Bronchial epithelial cell (primary cell): ENCODE results near the gene RPL7A. TPM values are rescaled to one million over a fixed set of nuclear protein-coding genes. Genes with fewer than 3 reads are reported as not detected.
"Not testable (repeated sequence)": the region's sequence is repeated elsewhere in the genome, so short reads cannot be mapped to it uniquely, and the experiment has no call there.

Experiments
- DNase-seq: peaks from one replicate; pipeline ENCODE4 v3.0.0-alpha.2; 2010; ENCODE audit warnings: low read depth
- FAIRE-seq: peaks from 2 replicates; lab custom pipeline; 2011; peaks lifted over from hg19 to GRCh38; lab: Jason Lieb, UNC
- H3K27me3 ChIP-seq: 2 replicates; pipeline ENCODE4 v1.5.1; 2011; ENCODE audit warnings: low read length; ENCODE audit not compliant: control insufficient read depth, insufficient read depth
- H3K36me3 ChIP-seq: 2 replicates; pipeline ENCODE4 v1.5.1; 2011; ENCODE audit warnings: low read length; ENCODE audit not compliant: control insufficient read depth, insufficient read depth
- H3K4me3 ChIP-seq: 2 replicates; pipeline ENCODE4 v1.5.1; 2011; ENCODE audit warnings: mild to moderate bottlenecking, low read depth, low read length, control low read depth
- total RNA-seq: library from RNA; depleted of rRNA; stranded (reverse); fragments of >200 nt; gene quantifications from 2 replicates; pipeline ENCODE4 v1.2.1, GENCODE V29; 2014
- TF ChIP-seq, protein P1 (sequence below): IDR thresholded peaks from 2 replicates; pipeline ENCODE4 v1.5.1; 2011; ENCODE audit warnings: mild to moderate bottlenecking, moderate library complexity, low read length, control low read depth, inconsistent platforms; ENCODE audit not compliant: insufficient read depth, severe bottlenecking

The RPL7A gene
- total RNA-seq, 1 donor from 2014 or later = 3,023 TPM

DNA sequence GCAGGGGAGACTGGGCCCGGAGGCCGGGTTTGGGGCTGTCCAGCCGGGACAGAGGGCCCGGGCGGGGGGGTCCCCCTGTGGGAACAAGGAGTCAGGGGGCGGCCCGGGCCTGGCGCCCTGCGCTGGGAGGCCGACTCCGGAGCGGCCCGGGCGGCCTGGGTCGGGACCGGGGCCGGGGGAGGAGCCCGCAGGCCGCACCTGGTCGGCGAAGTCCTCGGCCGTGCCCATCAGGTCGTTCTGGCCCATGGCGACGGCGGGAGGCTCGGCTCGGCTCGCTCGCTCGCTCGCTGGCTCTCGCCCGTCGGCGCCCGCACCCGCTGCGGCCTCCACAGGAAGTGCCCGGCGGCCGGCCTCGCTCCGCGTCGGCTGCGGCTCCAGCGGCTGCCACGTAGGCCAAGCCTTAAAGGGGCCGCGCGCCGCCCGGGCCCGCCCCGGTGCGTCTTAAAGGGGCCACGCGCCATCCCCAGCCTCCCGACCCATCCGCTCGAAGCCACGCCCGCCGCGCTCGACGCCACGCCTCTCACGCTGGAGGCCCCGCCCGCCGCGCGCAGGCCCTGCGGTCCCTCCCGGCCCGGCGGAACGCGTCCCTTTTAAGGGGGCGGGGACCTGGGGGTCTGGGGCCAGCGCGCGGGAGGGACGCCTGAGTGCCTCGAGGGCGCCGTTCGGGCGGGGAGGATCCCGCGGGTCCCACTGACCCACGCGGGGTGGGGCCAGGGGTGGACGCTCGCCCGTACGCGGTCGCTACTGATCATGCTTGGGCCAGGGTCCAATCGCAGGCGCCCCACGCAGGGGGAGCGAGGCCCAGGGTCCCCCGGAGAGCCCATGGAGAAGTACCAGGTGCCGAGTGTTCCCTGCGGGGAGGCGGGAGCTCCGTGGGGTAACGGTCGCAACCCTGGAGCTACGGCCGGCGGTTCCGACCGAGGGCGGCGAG, 28.0 kb downstream of the RPL7A start, which contains the start of the genes STKLD1 and SURF4:
TSS of gene STKLD1 (plus strand) at position 643 of the 931 bp plus-strand sequence. CDS start at position 751, 108 bp downstream.
TSS of gene SURF4 (minus strand) at position 337 of the 931 bp plus-strand sequence. CDS start at position 246, 91 bp downstream.
- no peaks in the 10 kb centered on the region for H3K27me3 ChIP-seq
- FAIRE-seq (no peak), DNase-seq (peak; percentile 84)
- H3K36me3 ChIP-seq = peaks cover 6% of the 10 kb centered on the region
- TF ChIP-seq, protein P1, sequence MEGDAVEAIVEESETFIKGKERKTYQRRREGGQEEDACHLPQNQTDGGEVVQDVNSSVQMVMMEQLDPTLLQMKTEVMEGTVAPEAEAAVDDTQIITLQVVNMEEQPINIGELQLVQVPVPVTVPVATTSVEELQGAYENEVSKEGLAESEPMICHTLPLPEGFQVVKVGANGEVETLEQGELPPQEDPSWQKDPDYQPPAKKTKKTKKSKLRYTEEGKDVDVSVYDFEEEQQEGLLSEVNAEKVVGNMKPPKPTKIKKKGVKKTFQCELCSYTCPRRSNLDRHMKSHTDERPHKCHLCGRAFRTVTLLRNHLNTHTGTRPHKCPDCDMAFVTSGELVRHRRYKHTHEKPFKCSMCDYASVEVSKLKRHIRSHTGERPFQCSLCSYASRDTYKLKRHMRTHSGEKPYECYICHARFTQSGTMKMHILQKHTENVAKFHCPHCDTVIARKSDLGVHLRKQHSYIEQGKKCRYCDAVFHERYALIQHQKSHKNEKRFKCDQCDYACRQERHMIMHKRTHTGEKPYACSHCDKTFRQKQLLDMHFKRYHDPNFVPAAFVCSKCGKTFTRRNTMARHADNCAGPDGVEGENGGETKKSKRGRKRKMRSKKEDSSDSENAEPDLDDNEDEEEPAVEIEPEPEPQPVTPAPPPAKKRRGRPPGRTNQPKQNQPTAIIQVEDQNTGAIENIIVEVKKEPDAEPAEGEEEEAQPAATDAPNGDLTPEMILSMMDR = no peak
- peak within 1 kb of the TSS; percentile 66 for H3K4me3 ChIP-seq

DNA sequence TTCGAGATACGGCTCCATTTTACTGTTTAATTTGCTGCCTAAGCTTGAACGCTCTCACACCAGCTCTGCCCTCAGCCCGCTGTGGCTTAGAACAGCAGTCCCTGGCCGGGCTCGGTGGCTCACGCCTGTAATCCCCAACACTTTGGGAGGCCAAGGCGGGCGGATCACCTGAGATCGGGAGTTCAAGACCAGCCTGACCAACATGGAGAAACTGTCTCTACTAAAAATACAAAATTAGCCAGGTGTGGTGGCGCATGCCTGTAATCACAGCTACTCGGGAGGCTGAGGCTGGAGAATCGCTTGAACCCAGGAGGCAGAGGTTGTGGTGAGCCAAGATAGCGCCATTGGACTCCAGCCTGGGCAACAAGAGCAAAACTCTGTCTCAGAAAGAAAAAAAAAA, 29.3 kb downstream of the RPL7A start:
- not testable (repeated sequence) for H3K4me3 ChIP-seq, FAIRE-seq, H3K27me3 ChIP-seq, H3K36me3 ChIP-seq, DNase-seq

DNA sequence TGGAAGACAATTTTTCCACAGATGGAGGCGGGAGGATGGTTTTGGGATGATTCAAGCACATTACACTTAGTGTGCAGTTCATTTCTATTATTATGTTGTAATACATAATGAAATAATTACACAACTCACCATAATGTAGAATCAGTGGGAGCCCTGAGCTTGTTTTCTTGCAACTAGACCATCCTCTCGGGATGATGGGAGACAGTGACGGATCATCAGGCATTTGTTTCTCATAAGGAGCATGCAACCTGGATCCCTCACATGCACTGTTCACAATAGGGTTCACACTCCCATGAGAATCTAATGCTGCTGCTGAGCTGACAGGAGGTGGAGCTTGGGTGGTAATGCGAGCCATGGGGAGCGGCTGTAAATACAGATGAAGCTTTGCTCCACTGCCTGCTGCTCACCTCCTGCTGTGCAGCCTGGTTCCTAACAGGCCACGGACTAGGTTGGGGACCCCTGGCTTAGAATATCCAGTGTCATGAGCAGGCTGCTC, 29.8 kb downstream of the RPL7A start:
- DNase-seq (no peak), FAIRE-seq (no peak)
- TF ChIP-seq, protein P1 = no peak
- peaks cover 2% of the 10 kb centered on the region for H3K36me3 ChIP-seq
- H3K4me3 ChIP-seq = no peak overlapping the region
- no peaks in the 10 kb centered on the region for H3K27me3 ChIP-seq

DNA sequence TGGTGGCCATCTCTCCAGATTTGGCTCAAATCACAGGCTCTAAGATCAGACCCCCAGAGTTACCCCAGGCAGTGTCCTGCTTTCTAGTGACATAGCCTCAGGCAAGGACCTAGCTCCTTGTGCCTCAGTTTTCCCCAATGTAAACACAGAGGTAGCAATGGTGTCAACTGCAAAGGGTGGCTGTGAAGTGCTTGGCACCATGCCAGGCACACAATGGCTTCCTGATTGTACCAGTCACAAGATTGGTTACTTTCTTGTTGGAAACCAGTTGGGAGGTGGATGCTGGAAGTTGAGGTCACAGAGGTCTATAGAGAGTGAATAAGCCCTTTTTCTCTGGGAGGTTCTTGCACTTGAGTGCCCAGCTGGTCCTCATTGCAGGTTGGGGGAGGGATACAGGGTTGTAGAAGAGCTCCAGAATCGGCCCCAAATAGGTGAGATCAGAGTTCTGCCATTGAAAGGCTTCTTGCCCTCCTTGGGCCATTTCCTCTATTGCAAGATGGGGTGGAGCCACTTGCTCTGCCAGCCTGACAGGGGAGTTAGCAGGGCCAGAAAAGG, 30.5 kb downstream of the RPL7A start:
- H3K27me3 ChIP-seq = no peaks in the 10 kb centered on the region
- no peak overlapping the region for H3K4me3 ChIP-seq
- no peak for DNase-seq
- TF ChIP-seq, protein P1 = no peak
- no peaks in the 10 kb centered on the region for H3K36me3 ChIP-seq
- FAIRE-seq = no peak

DNA sequence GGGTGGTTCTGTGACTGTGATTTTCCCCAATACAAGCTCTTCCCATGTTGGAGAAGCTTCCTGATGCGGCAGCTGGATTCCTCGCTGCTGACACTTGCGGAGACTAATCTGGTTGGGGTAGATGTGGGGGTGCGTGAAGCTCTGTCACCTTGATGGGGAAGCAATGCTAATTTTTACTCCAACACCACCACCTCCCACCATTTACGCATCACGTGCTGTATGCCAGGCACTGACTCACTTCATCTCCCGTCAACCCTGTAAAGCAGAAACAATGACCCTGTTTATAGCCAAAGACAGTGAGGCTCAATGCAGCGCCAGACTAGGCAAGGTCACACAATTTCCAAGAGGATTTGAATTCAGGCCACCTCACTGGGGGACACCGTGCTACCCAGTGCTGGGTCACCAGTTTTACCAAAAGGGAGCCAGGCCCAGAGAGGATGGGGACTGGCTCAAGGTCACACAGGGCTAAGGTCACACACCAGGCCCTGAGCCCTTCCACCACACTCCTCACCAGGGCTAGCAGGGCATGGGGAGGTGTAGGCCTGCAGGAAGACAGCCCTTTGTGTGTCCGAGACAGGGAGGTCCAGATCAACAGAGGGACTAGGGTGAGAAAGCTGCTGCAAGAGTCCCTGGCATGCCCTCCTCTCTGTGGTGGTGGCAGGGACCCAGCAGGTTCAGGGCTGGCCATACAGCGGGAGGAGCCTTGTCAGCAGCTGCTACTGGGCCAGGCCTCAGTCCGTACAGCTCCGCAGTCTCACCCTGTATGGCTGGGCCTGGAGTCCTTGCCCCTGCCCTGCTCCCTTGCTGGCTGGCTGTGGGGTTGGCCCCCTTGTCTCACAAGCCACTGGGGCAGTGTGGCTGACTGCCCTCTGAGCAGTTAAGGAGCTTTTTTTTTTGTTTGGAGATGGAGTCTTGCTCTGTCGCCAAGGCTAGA, 31.4 kb downstream of the RPL7A start:
- Histone ChIP-seq H3K27me3 (no peaks in the 10 kb centered on the region), H3K4me3 (no peak overlapping the region), H3K36me3 (no peaks in the 10 kb centered on the region)
- TF ChIP-seq, protein P1 = no peak
- DNase-seq (no peak), FAIRE-seq (no peak)
